Measurements from ENCODE around the gene CCNI2.

CCNI2 gene

GRCh38 chr5:132746954-132747615 is at the start of gene CCNI2:
Gene CCNI2, plus strand, starts transcription at chr5:132747426. Its CDS starts 70 bp downstream, at chr5:132747496.
- peak; percentile 70 for DNase-seq

GRCh38 chr5:132704875-132705274 is 42.4 kb upstream of the CCNI2 start:
- DNase-seq, result no peak

- no peak for DNase-seq
Measured at GRCh38 chr5:132708645-132709044, 38.6 kb upstream of the CCNI2 start.

- no peak for DNase-seq
Measured at GRCh38 chr5:132714456-132715307, 32.5 kb upstream of the CCNI2 start.

GRCh38 chr5:132718544-132719312 is 28.5 kb upstream of the CCNI2 start:
- no peak for DNase-seq

- no peak for DNase-seq
Measured at GRCh38 chr5:132725745-132726144, 21.5 kb upstream of the CCNI2 start.

GRCh38 chr5:132729896-132730295 is 17.3 kb upstream of the CCNI2 start:
- no peak for DNase-seq

GRCh38 chr5:132733499-132734148 is 13.6 kb upstream of the CCNI2 start:
- DNase-seq, result no peak

GRCh38 chr5:132734687-132735086 is 12.5 kb upstream of the CCNI2 start:
- DNase-seq, result no peak

- peak; percentile 99 for DNase-seq
Measured at GRCh38 chr5:132736853-132737833, 10.1 kb upstream of the CCNI2 start, which contains the start of gene KIF3A. Gene KIF3A, minus strand, starts transcription at chr5:132737546. Its CDS starts 127 bp downstream, at chr5:132737419.

- DNase-seq, result no peak
Measured at GRCh38 chr5:132737982-132738681, 9.1 kb upstream of the CCNI2 start.

- DNase-seq, result no peak
Measured at GRCh38 chr5:132739232-132739631, 8.0 kb upstream of the CCNI2 start.

- DNase-seq, result no peak
Measured at GRCh38 chr5:132742158-132742557, 5.1 kb upstream of the CCNI2 start.

GRCh38 chr5:132742626-132743025 is 4.6 kb upstream of the CCNI2 start:
- DNase-seq, result no peak

- DNase-seq, result no peak
Measured at GRCh38 chr5:132744659-132745058, 2.6 kb upstream of the CCNI2 start.

GRCh38 chr5:132746592-132746953 is 653 bp upstream of the CCNI2 start:
- DNase-seq, result no peak

GRCh38 chr5:132747616-132748440 is 602 bp downstream of the CCNI2 start:
- peak; percentile 45 for DNase-seq

GRCh38 chr5:132748522-132749000 is 1.3 kb downstream of the CCNI2 start:
- DNase-seq, result no peak

- no peak for DNase-seq
Measured at GRCh38 chr5:132749506-132749905, 2.3 kb downstream of the CCNI2 start.
